GM13977 (cell line): Measurements from ENCODE around the gene SLC17A4.

Source experiments
- DNase-seq: peaks from one replicate; pipeline ENCODE4 v3.0.0; 2012; ENCODE audit warnings: low spot score
- in situ Hi-C: fragments of 300-500 bp; cut with MboI; formaldehyde crosslinking; loops from one replicate; pipeline ENCODE4 v1.12.0; 2022; ENCODE audit warnings: low sequenced_read_pairs, low pct_unique_long_range_greater_than_20kb, mixed read lengths, inconsistent platforms; ENCODE audit not compliant: unreplicated experiment
- TF ChIP-seq, protein P1 (sequence below): IDR thresholded peaks from 2 replicates; pipeline ENCODE4 v1.5.1; 2012; ENCODE audit warnings: mild to moderate bottlenecking, control low read depth; ENCODE audit not compliant: insufficient read depth; ENCODE audit errors: extremely low read depth, missing control alignments

SLC17A4 gene

DNA sequence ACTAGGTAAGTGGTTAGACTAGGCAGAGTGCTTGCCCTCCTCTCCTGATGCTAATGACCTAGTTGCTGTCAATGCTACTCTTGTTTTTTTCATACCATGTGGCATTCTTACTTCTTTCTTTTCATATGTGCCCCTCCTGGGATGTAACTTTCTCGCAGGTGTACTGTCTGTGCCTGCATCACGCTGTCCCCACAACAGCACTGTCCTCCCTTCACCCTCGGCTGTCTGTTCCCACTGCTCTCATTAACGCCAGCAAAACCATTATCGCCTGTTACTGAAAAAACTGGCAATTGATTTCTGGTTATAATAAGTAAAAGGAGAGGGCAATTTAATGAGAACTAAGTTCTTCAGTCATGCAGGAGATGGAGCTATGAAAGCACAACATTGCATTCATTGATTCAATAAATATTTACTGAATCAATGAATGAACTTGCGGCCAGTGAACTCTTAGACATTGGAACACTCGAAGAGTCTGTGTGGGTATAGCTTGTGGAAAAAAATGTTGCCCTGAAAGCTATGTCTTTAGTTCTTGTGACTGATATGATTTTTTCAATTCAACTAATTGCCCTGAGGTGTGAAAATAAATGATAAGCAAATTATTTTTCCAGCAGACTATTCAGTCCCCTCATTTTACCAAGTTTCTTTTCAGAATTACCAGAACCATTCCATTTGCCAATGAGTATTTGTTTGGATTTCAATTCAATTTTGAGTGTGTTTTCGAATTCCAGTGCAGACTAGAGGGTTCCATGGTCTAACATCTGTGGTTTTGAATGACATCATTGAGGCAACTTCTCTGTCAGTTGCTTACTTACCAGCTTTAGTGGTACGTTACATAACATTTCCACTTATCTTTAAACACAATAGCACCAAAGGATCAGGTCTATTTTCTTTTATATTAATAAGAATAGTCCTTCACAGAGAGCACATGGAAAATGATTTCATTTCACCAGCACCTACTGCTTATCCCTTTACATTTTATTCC is 2.1 kb downstream of the SLC17A4 start:
- no peak for DNase-seq
- TF ChIP-seq, protein P1, sequence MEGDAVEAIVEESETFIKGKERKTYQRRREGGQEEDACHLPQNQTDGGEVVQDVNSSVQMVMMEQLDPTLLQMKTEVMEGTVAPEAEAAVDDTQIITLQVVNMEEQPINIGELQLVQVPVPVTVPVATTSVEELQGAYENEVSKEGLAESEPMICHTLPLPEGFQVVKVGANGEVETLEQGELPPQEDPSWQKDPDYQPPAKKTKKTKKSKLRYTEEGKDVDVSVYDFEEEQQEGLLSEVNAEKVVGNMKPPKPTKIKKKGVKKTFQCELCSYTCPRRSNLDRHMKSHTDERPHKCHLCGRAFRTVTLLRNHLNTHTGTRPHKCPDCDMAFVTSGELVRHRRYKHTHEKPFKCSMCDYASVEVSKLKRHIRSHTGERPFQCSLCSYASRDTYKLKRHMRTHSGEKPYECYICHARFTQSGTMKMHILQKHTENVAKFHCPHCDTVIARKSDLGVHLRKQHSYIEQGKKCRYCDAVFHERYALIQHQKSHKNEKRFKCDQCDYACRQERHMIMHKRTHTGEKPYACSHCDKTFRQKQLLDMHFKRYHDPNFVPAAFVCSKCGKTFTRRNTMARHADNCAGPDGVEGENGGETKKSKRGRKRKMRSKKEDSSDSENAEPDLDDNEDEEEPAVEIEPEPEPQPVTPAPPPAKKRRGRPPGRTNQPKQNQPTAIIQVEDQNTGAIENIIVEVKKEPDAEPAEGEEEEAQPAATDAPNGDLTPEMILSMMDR = no peak
- in situ Hi-C loops = no loop called here

DNA sequence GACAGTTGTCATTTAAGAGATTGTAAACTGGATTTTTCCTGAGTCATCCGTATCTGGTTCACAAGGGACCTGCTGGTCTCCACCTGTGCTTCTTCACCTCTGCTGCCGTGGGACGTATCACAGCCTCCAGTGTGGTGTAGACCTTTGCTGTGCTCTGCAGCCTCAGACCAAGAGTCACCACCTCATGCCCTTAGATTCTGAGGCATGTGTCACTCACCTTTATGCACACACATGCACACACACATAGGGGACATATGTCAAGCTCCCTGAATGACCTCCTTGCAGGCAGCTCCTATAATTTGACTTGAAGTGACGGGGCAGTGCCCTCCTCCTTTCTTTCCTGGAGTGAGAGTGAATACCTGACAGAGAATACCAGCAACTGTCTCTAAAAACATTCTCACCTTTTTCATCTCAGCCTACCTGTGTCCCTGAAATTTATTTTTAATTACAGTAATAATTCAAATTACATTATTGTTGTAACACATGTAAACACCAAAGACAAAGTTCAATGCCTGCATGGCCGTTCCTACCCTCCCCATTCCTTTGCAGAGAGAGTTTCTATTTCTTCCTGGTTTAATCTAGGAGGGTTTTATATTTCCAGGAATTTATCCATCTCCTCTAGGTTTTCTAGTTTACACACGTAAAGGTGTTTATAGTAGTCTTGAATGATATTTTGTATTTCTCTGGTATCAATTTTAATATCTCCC is 3.5 kb downstream of the SLC17A4 start:
- no peak for DNase-seq
- TF ChIP-seq, protein P1 = no peak
- in situ Hi-C loops = no loop called here

DNA sequence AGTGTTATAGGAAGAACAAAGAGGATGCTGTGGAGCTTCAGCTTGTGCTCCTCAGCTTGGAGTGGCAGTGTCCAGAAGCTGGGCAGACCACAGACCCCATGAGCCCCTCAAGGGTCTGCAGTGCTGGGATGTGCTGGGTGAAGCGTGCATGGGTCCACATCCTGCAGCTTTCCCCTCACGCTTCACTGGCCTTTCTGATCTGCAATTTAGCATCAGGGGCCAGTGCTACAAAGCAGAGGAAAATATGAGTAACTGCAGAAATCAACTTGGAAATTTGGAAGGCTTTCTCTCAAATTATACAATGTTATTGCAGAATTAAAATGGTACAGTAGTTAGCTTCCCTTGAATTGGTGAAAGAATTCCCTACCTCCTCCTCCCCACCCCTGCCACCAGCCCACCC is 10.1 kb downstream of the SLC17A4 start:
- no peak for DNase-seq
- TF ChIP-seq, protein P1 = no peak
- in situ Hi-C loops = no loop called here

DNA sequence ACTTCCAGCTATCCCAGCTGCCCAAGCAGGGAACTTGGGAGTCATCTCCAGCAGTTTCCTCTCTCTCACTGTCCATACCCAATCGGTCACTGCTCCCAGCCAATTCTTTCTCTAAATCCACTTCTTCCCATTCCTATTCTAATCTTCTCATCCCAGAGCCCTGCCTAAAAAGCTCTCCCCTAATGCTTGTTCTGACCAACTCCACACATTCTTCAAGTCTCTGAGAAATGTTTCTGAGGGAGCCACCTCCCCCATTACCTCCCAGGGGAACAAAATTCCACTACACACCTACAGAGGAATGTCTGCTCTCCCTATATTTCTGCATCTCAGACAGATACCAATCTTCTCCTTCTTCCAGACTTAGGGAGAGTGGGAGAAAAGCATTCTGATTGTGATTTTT is 14.0 kb downstream of the SLC17A4 start:
- in situ Hi-C loops = no loop called here
- TF ChIP-seq, protein P1 = no peak
- no peak for DNase-seq

DNA sequence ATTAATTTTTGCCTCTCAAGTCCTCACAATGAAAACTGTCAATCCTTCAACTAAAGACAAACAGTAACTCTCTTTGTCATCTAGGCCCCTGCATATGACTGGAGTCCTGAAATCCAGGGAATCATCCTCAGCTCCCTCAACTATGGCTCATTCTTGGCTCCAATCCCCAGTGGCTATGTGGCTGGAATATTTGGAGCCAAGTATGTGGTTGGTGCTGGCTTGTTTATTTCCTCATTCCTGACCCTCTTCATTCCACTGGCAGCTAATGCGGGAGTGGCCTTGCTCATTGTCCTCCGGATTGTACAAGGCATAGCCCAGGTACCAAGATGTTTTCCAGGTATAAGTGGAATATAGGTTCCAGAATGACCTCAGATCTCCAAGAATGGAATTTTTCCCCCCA is 15.4 kb downstream of the SLC17A4 start:
- no peak for DNase-seq
- in situ Hi-C loops = no loop called here
- TF ChIP-seq, protein P1 = no peak

DNA sequence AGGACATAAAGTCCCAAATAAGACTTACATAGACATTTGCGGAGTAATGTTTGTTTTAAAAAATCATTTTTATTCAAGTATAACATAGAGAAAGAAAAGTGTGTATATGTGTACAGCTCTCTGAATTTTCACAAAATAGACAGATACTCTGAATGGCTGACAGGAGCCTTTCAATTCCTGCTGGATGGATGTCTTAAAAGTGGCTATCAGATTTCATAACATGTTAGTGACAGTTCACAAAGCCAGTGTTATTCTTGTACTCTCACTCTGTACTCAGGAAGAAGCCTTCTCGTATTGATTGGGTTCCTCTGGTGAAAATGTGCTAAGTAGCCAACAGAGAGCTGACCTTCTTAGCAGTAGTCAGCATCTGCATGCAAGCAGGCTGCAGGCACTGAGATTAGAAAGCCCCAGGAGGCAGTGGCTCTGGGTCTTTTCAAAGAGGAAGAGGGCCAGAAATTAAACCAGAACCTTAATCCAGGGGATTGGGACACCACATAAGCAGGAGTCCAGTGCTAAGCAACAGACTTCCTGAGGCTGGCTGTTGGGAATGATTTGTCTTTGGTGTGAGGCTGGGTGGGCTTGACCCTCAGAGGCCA is 19.7 kb downstream of the SLC17A4 start:
- in situ Hi-C loops = no loop called here
- TF ChIP-seq, protein P1 = no peak
- no peak for DNase-seq
